CD8-positive, alpha-beta memory T cell (primary cell): ENCODE measurements around the gene FBXL13. TPM values are rescaled to one million over a fixed set of nuclear protein-coding genes. Genes with fewer than 3 reads are reported as not detected.
"Not testable (repeated sequence)": the region's sequence is repeated elsewhere in the genome, so short reads cannot be mapped to it uniquely, and the experiment has no call there.

Experiments used
- CTCF ChIA-PET: fragments of 350-600 bp; sonication (Branson Sonifier 250); formaldehyde crosslinking; loops from one replicate; lab custom pipeline; 2021; ENCODE audit warnings: antibody characterized with exemption; lab: Charles Lee
- POLR2A ChIA-PET: fragments of 350-600 bp; sonication (Branson Sonifier 250); formaldehyde crosslinking; loops from one replicate; lab custom pipeline; 2021; ENCODE audit warnings: antibody characterized with exemption; lab: Charles Lee
- DNase-seq, 5 donors: peaks; one replicate each; pipeline versions ENCODE4 v3.0.0 to v3.0.0-alpha.2; 2020 to 2022; ENCODE audit warnings: mixed read lengths in 1 of 5
- H3K27ac ChIP-seq: one replicate; pipeline ENCODE4 v1.7.0; 2013; ENCODE audit warnings: low read depth, mild to moderate bottlenecking, low read length, moderate library complexity
- H3K27me3 ChIP-seq: 2 replicates; pipeline ENCODE4 v1.7.0; 2013; ENCODE audit warnings: low read length, mild to moderate bottlenecking; ENCODE audit not compliant: insufficient read depth, poor library complexity, severe bottlenecking
- H3K36me3 ChIP-seq: 2 replicates; pipeline ENCODE4 v1.7.0; 2013; ENCODE audit warnings: mild to moderate bottlenecking, low read length, moderate library complexity; ENCODE audit not compliant: insufficient read depth
- H3K4me1 ChIP-seq: 2 replicates; pipeline ENCODE4 v1.7.0; 2013; ENCODE audit warnings: mild to moderate bottlenecking, low read length, moderate library complexity; ENCODE audit not compliant: insufficient read depth
- H3K4me3 ChIP-seq: 2 replicates; pipeline ENCODE4 v1.7.0; 2013; ENCODE audit warnings: mild to moderate bottlenecking, low read length
- H3K9me3 ChIP-seq: 2 replicates; pipeline ENCODE4 v1.7.0; 2013; ENCODE audit warnings: mild to moderate bottlenecking, low read length
- H3K27ac Mint-ChIP-seq, 8 donors: one replicate each; pipeline ENCODE4 v1.8.0; 2020 to 2021; ENCODE audit warnings: mixed read lengths in 8 of 8, mild to moderate bottlenecking in 6 of 8, inconsistent platforms in 3 of 8, moderate library complexity in 3 of 8
- H3K27me3 Mint-ChIP-seq, 2 donors: one replicate each; pipeline ENCODE4 v1.8.0; 2020 to 2021; ENCODE audit warnings: mixed read lengths in 2 of 2, mild to moderate bottlenecking in 1 of 2, moderate library complexity in 1 of 2
- H3K36me3 Mint-ChIP-seq, 3 donors: one replicate each; pipeline ENCODE4 v1.8.0; 2020 to 2021; ENCODE audit warnings: mixed read lengths in 3 of 3, inconsistent platforms in 1 of 3, mild to moderate bottlenecking in 1 of 3
- H3K4me1 Mint-ChIP-seq, 3 donors: one replicate each; pipeline ENCODE4 v1.8.0; 2020 to 2021; ENCODE audit warnings: mixed read lengths in 3 of 3, inconsistent platforms in 1 of 3, mild to moderate bottlenecking in 1 of 3
- H3K4me3 Mint-ChIP-seq, 7 donors: one replicate each; pipeline ENCODE4 v1.8.0; 2020 to 2021; ENCODE audit warnings: mixed read lengths in 7 of 7, mild to moderate bottlenecking in 6 of 7, moderate library complexity in 4 of 7, inconsistent platforms in 2 of 7
- H3K9me3 Mint-ChIP-seq, 5 donors: one replicate each; pipeline ENCODE4 v1.8.0; 2020 to 2022; ENCODE audit warnings: mixed read lengths in 5 of 5, mild to moderate bottlenecking in 3 of 5, moderate library complexity in 2 of 5, inconsistent platforms in 1 of 5
- polyA plus RNA-seq: library from polyadenylated mRNA; unstranded; fragments of 300-500 nt; fragmentation: Illumina TruSeq; gene quantifications from one replicate; pipeline ENCODE4 v1.2.3, GENCODE V29; 2021
- total RNA-seq, 2 experiments: library from RNA; stranded (reverse); gene quantifications; one replicate each; pipeline ENCODE4 v1.2.3, GENCODE V29; 2021

FBXL13 gene
- total and polyA plus RNA-seq, 3 experiments from 2014 or later: 0.43 to 0.66 (median 0.62) TPM

- H3K27me3 ChIP-seq, H3K4me1 Mint-ChIP-seq, H3K27me3 Mint-ChIP-seq, H3K27ac Mint-ChIP-seq, H3K9me3 ChIP-seq, POLR2A ChIA-PET, H3K4me3 ChIP-seq, H3K9me3 Mint-ChIP-seq, H3K36me3 ChIP-seq, H3K4me1 ChIP-seq, H3K27ac ChIP-seq, DNase-seq, H3K4me3 Mint-ChIP-seq: not testable (repeated sequence)
- peaks cover 9 to 63% (median 15%) of the 10 kb centered on the region in 3 donors for H3K36me3 Mint-ChIP-seq
- CTCF ChIA-PET: interaction anchor here (0.6 kb wide), 1 partner anchor 46 kb away, joined by 3 read pairs; no protein-coding TSS in a partner anchor
These were observed 21.0 kb upstream of the FBXL13 start for GRCh38 chr7:103095558-103095957.

GRCh38 chr7:103094102-103094501 is 19.5 kb upstream of the FBXL13 start:
- peaks cover 0 to 3% (median 1%) of the 10 kb centered on the region in 3 donors for H3K4me1 Mint-ChIP-seq
- H3K27ac Mint-ChIP-seq: no peak overlapping the region
- no peaks in the 10 kb centered on the region for H3K4me1 ChIP-seq
- no peak for DNase-seq
- no peak overlapping the region for H3K4me3 Mint-ChIP-seq
- H3K9me3 Mint-ChIP-seq: no peaks in the 10 kb centered on the region
- no peaks in the 10 kb centered on the region for H3K9me3 ChIP-seq
- ChIA-PET POLR2A (interaction anchor here (0.7 kb wide), 1 partner anchor 17 kb away, joined by 4 read pairs; no protein-coding TSS in a partner anchor), CTCF (no interaction called here)
- H3K27me3 Mint-ChIP-seq: no peaks in the 10 kb centered on the region
- no peak overlapping the region for H3K27ac ChIP-seq
- peaks cover 12 to 68% (median 17%) of the 10 kb centered on the region in 3 donors for H3K36me3 Mint-ChIP-seq
- no peak overlapping the region for H3K4me3 ChIP-seq
- H3K27me3 ChIP-seq: no peaks in the 10 kb centered on the region
- H3K36me3 ChIP-seq: peaks cover 1% of the 10 kb centered on the region

GRCh38 chr7:103093429-103093828 is 18.8 kb upstream of the FBXL13 start:
- Histone ChIP-seq H3K36me3 (peaks cover 4% of the 10 kb centered on the region), H3K27ac (no peak overlapping the region), H3K4me3 (no peak overlapping the region), H3K9me3 (no peaks in the 10 kb centered on the region), H3K27me3 (no peaks in the 10 kb centered on the region), H3K4me1 (no peaks in the 10 kb centered on the region)
- Mint-ChIP-seq H3K36me3 (peaks cover 12 to 74% (median 20%) of the 10 kb centered on the region in 3 donors), H3K9me3 (no peaks in the 10 kb centered on the region), H3K4me1 (peaks cover 0 to 3% (median 1%) of the 10 kb centered on the region in 3 donors), H3K27me3 (no peaks in the 10 kb centered on the region), H3K27ac (peak overlapping the region in 3 of 8 donors; percentile 55 to 85 (median 63)), H3K4me3 (peak overlapping the region in 1 of 7 donors; percentile 27)
- DNase-seq: no peak
- ChIA-PET CTCF (no interaction called here), POLR2A (no interaction called here)

- H3K4me3 Mint-ChIP-seq, H3K4me1 ChIP-seq, H3K27me3 Mint-ChIP-seq, CTCF ChIA-PET, H3K4me3 ChIP-seq, H3K36me3 ChIP-seq, H3K9me3 Mint-ChIP-seq, H3K27me3 ChIP-seq, H3K27ac ChIP-seq, H3K27ac Mint-ChIP-seq, DNase-seq, H3K9me3 ChIP-seq, H3K4me1 Mint-ChIP-seq, POLR2A ChIA-PET: not testable (repeated sequence)
- peaks cover 15 to 78% (median 23%) of the 10 kb centered on the region in 3 donors for H3K36me3 Mint-ChIP-seq
These were observed 17.7 kb upstream of the FBXL13 start for GRCh38 chr7:103092321-103092720.

GRCh38 chr7:103083210-103083609 is 8.6 kb upstream of the FBXL13 start:
- no peaks in the 10 kb centered on the region for H3K27me3 Mint-ChIP-seq
- H3K36me3 Mint-ChIP-seq: peaks cover 3 to 62% (median 18%) of the 10 kb centered on the region in 3 donors
- Histone ChIP-seq H3K36me3 (peaks cover 7% of the 10 kb centered on the region), H3K27me3 (no peaks in the 10 kb centered on the region), H3K4me3 (no peak overlapping the region), H3K9me3 (no peaks in the 10 kb centered on the region), H3K4me1 (no peaks in the 10 kb centered on the region), H3K27ac (no peak overlapping the region)
- peak overlapping the region in 1 of 8 donors; percentile 26 for H3K27ac Mint-ChIP-seq
- no peaks in the 10 kb centered on the region for H3K9me3 Mint-ChIP-seq
- CTCF ChIA-PET: no interaction called here
- no peak for DNase-seq
- no peak overlapping the region for H3K4me3 Mint-ChIP-seq
- POLR2A ChIA-PET: no interaction called here
- H3K4me1 Mint-ChIP-seq: peaks cover 21 to 28% (median 27%) of the 10 kb centered on the region in 3 donors

GRCh38 chr7:103082497-103082896 is 7.9 kb upstream of the FBXL13 start:
- Mint-ChIP-seq H3K27me3 (no peaks in the 10 kb centered on the region), H3K4me3 (peak overlapping the region in 1 of 7 donors; percentile 23), H3K36me3 (peaks cover 2 to 60% (median 18%) of the 10 kb centered on the region in 3 donors), H3K27ac (peak overlapping the region in 2 of 8 donors; percentile 26), H3K4me1 (peaks cover 24 to 35% (median 33%) of the 10 kb centered on the region in 3 donors), H3K9me3 (no peaks in the 10 kb centered on the region)
- Histone ChIP-seq H3K4me1 (no peaks in the 10 kb centered on the region), H3K4me3 (no peak overlapping the region), H3K36me3 (peaks cover 7% of the 10 kb centered on the region), H3K27me3 (no peaks in the 10 kb centered on the region), H3K9me3 (no peaks in the 10 kb centered on the region), H3K27ac (no peak overlapping the region)
- ChIA-PET CTCF (no interaction called here), POLR2A (no interaction called here)
- DNase-seq: no peak

- H3K9me3 Mint-ChIP-seq: no peaks in the 10 kb centered on the region
- H3K27me3 Mint-ChIP-seq: no peaks in the 10 kb centered on the region
- H3K4me1 ChIP-seq: peaks cover 12% of the 10 kb centered on the region
- no peak for DNase-seq
- no peak overlapping the region for H3K4me3 ChIP-seq
- H3K4me1 Mint-ChIP-seq: peaks cover 33 to 50% (median 46%) of the 10 kb centered on the region in 3 donors
- H3K4me3 Mint-ChIP-seq: no peak overlapping the region
- H3K9me3 ChIP-seq: no peaks in the 10 kb centered on the region
- H3K27ac Mint-ChIP-seq: no peak overlapping the region
- ChIA-PET POLR2A (no interaction called here), CTCF (interaction anchor here (1.3 kb wide), 1 partner anchor 22 kb away, joined by 3 read pairs; no protein-coding TSS in a partner anchor)
- H3K27ac ChIP-seq: no peak overlapping the region
- peaks cover 0 to 51% (median 15%) of the 10 kb centered on the region in 3 donors for H3K36me3 Mint-ChIP-seq
- no peaks in the 10 kb centered on the region for H3K36me3 ChIP-seq
- H3K27me3 ChIP-seq: no peaks in the 10 kb centered on the region
These were observed 6.3 kb upstream of the FBXL13 start for GRCh38 chr7:103080923-103081322.

- Histone ChIP-seq H3K27ac (no peak overlapping the region), H3K4me1 (peaks cover 16% of the 10 kb centered on the region), H3K9me3 (no peaks in the 10 kb centered on the region), H3K4me3 (no peak overlapping the region), H3K27me3 (no peaks in the 10 kb centered on the region), H3K36me3 (no peaks in the 10 kb centered on the region)
- DNase-seq: no peak
- Mint-ChIP-seq H3K4me1 (peaks cover 39 to 57% (median 53%) of the 10 kb centered on the region in 3 donors), H3K4me3 (no peak overlapping the region), H3K27ac (no peak overlapping the region), H3K27me3 (no peaks in the 10 kb centered on the region), H3K9me3 (no peaks in the 10 kb centered on the region), H3K36me3 (peaks cover 0 to 47% (median 12%) of the 10 kb centered on the region in 3 donors)
- ChIA-PET POLR2A (no interaction called here), CTCF (interaction anchor here (1.0 to 1.3 kb wide), 2 partner anchors 18 to 21 kb away, joined by 3 read pairs; no protein-coding TSS in a partner anchor)
These were observed 5.2 kb upstream of the FBXL13 start for GRCh38 chr7:103079836-103080235.
